Activated naive CD8-positive, alpha-beta T cell treated with anti-CD3 and anti-CD28 coated beads for 36 hours (primary cell): ENCODE data around the gene CAT. TPM values are rescaled to one million over a fixed set of nuclear protein-coding genes. Genes with fewer than 3 reads are reported as not detected.
"Not testable (repeated sequence)": the region's sequence is repeated elsewhere in the genome, so short reads cannot be mapped to it uniquely, and the experiment has no call there.

Experiments
- DNase-seq: peaks from one replicate; pipeline ENCODE4 v3.0.0; 2021
- H3K27ac Mint-ChIP-seq: one replicate; pipeline ENCODE4 v1.8.0; 2022; ENCODE audit warnings: mild to moderate bottlenecking, moderate library complexity, mixed read lengths
- H3K27me3 Mint-ChIP-seq: one replicate; pipeline ENCODE4 v1.8.0; 2022; ENCODE audit warnings: mild to moderate bottlenecking, mixed read lengths
- H3K36me3 Mint-ChIP-seq: one replicate; pipeline ENCODE4 v1.8.0; 2021; ENCODE audit warnings: mild to moderate bottlenecking, mixed read lengths
- H3K4me1 Mint-ChIP-seq: one replicate; pipeline ENCODE4 v1.8.0; 2021; ENCODE audit warnings: mixed read lengths
- H3K4me3 Mint-ChIP-seq: one replicate; pipeline ENCODE4 v1.8.0; 2022; ENCODE audit warnings: mild to moderate bottlenecking, moderate library complexity, mixed read lengths
- H3K9me3 Mint-ChIP-seq: one replicate; pipeline ENCODE4 v1.8.0; 2022; ENCODE audit warnings: mixed read lengths
- total RNA-seq, 2 experiments: library from RNA; stranded (reverse); gene quantifications; one replicate each; pipeline ENCODE4 v1.2.3, GENCODE V29; 2021

CAT gene
- total RNA-seq, 2 experiments from 2014 or later, result 21.0 to 22.8 TPM

DNA sequence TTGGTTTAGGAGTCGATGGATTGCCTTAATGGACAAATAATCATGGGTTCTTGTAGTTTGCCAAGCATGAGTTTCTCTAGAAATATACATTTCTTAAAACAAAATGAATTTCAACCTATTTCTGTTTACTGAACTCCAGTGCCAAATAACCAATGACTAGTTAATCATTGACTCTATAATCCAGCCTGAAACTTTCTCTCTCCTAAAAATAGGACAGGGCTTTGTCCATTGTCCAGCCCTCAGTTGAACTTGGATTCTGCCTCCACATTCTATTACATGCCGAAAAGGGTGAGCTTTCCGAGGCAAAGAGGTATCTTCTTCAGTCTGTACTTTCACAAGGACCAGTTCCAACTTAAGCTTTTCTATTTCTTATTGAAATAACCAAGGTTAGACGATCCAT is 23.2 kb upstream of the CAT start:
- Mint-ChIP-seq H3K36me3 (peaks cover 5% of the 10 kb centered on the region), H3K27ac (no peak overlapping the region), H3K9me3 (peaks cover 14% of the 10 kb centered on the region), H3K27me3 (peaks cover 7% of the 10 kb centered on the region), H3K4me3 (no peak overlapping the region), H3K4me1 (no peaks in the 10 kb centered on the region)
- DNase-seq, result no peak

DNA sequence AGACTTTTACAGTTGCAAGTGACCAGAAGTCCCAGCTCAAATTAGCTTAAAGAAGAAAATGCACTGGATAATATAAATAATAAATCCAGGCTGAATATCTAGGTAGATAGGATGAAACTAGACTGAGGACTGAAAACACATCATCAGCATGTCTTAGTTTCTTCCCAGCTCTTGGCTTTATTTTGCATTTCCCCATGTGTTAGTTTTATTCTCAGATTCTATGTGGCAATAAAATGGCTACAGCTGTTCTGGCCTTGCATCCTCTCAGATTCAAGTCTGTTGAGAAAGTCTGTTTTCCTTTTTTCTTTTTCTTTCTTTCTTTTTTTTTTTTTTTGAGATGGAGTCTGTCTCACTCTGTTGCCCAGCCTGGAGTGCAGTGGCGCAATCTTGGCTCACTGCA is 22.6 kb upstream of the CAT start:
- H3K4me3 Mint-ChIP-seq, result no peak overlapping the region
- no peak for DNase-seq
- peaks cover 5% of the 10 kb centered on the region for H3K36me3 Mint-ChIP-seq
- H3K27me3 Mint-ChIP-seq, result peaks cover 7% of the 10 kb centered on the region
- no peaks in the 10 kb centered on the region for H3K4me1 Mint-ChIP-seq
- H3K27ac Mint-ChIP-seq, result no peak overlapping the region
- H3K9me3 Mint-ChIP-seq, result peaks cover 14% of the 10 kb centered on the region

DNA sequence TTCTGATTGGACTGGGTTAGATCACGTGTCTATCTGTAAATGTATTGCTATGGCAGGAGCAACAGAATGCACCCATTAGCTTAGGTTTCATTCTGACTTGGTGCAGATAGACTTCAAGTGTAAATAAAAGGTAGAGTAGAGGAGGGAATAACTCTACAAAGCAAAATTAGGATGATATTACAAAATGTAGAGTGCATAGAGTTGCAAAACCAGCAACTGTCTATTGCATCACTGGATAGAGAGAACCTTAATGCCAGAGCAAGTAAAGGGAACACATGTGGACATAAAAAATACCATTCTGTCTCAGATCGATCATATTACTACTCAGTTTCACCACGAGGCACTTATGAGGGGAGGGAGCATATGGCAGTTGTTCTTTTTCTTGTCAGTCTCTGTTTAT is 22.0 kb upstream of the CAT start:
- peaks cover 14% of the 10 kb centered on the region for H3K9me3 Mint-ChIP-seq
- H3K27ac Mint-ChIP-seq, result no peak overlapping the region
- H3K4me3 Mint-ChIP-seq, result no peak overlapping the region
- H3K36me3 Mint-ChIP-seq, result peaks cover 5% of the 10 kb centered on the region
- no peaks in the 10 kb centered on the region for H3K4me1 Mint-ChIP-seq
- no peak for DNase-seq
- H3K27me3 Mint-ChIP-seq, result peaks cover 7% of the 10 kb centered on the region

DNA sequence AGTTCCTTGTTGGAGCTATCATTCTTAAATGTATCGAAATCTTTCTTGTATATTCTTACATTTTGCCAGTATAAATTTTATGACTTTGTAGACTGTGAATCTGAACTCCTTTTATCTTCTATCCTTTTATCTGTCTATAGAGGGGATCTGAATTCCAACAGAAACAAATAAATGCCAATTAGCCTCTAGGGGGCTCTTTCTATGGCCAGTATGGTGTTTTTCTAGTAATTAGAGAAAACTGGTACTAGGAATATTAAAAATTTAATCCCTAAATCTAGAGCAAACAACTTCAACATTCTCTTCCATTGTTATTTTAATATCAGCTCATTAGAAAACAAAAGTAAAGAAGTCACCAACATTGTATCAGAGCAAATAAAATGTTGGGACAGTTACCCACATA is 21.5 kb upstream of the CAT start:
- no peak overlapping the region for H3K4me3 Mint-ChIP-seq
- H3K36me3 Mint-ChIP-seq, result peaks cover 5% of the 10 kb centered on the region
- DNase-seq, result no peak
- H3K27ac Mint-ChIP-seq, result no peak overlapping the region
- H3K9me3 Mint-ChIP-seq, result peaks cover 14% of the 10 kb centered on the region
- peaks cover 7% of the 10 kb centered on the region for H3K27me3 Mint-ChIP-seq
- no peaks in the 10 kb centered on the region for H3K4me1 Mint-ChIP-seq

DNA sequence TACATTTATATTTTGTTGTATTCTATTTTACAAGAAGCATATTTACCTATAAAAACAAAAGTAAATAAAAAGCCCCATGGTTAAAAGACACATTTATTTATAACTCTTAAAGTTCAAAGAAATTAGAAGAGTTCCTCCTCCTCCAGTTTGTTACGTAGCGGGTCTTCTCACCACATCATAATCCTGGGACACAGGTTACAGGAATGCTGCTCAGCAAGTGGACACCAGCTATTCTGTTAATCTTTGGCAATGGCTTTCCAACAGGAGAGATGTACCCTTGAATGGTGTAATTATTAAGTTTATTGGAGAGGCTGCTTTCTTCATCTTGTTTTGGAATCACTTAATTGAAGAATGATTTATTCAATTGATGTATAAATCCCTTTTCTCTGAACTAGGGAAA is 19.6 kb upstream of the CAT start:
- no peaks in the 10 kb centered on the region for H3K9me3 Mint-ChIP-seq
- peaks cover 7% of the 10 kb centered on the region for H3K27me3 Mint-ChIP-seq
- H3K4me3 Mint-ChIP-seq, result no peak overlapping the region
- H3K36me3 Mint-ChIP-seq, result no peaks in the 10 kb centered on the region
- DNase-seq, result no peak
- no peak overlapping the region for H3K27ac Mint-ChIP-seq
- no peaks in the 10 kb centered on the region for H3K4me1 Mint-ChIP-seq

DNA sequence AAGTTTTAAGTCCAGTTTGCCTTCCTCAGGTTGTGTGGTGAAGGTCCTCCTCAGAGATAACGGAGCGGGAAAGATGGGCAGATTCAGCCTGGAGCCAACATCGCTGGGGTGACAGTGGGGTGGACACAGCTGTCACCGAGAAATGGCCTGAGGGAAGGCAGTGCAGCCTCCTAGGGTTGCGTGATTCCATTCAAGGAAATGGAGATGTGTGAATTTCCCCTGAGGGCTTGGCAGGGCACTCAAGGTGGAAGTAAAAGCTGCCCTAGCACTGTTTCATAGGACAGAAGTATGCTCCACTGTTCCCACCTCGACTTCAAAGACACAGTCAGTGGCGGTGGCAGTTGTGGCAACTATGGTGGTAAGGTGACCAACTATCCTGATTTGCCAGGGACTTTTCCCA is 15.4 kb upstream of the CAT start:
- Mint-ChIP-seq H3K27ac (no peak overlapping the region), H3K27me3 (peaks cover 6% of the 10 kb centered on the region), H3K9me3 (no peaks in the 10 kb centered on the region)

DNA sequence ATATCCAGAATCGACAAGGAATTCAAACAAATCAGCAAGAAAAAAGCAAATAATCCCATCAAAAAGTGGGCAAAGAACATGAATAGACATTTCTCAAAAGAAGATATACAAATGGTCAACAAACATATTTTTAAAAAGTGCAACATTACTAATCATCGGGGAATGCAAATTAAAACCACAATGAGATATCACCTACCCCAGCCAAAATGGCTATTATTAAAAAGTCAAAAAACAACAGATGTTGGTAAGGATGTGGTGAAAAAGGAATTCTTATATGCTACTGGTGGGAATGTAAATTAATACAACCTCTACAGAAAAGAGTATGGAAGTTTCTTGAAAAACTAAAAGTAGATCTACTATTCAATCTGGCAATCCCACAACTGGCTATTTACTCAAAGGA is 13.9 kb upstream of the CAT start:
- H3K27me3 Mint-ChIP-seq, H3K4me1 Mint-ChIP-seq, H3K4me3 Mint-ChIP-seq, DNase-seq, H3K27ac Mint-ChIP-seq, H3K36me3 Mint-ChIP-seq, H3K9me3 Mint-ChIP-seq: not testable (repeated sequence)

More for the DNA sequence above, 15.4 kb upstream of the CAT start:
- DNase-seq, result no peak
- H3K36me3 Mint-ChIP-seq, result no peaks in the 10 kb centered on the region
- no peak overlapping the region for H3K4me3 Mint-ChIP-seq
- peaks cover 2% of the 10 kb centered on the region for H3K4me1 Mint-ChIP-seq

DNA sequence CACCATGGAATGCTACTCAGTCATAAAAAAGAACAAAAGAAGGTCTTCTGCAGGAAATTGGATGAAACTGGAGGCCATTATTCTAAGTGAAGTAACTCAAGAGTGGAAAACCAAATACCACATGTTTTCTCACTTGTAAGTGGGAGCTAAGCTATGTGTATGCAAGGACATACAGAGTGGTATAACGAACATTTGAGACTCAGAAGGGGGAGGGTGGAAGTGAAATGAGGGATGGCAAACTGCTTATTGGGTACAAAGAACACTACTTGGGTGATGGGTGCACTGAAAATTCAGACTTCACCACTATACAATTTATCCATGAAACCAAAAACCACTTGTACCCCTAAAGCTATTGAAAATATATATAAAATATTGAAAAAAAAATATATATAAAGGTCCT is 13.4 kb upstream of the CAT start:
- no peak for DNase-seq
- H3K4me1 Mint-ChIP-seq, result peaks cover 5% of the 10 kb centered on the region
- peaks cover 13% of the 10 kb centered on the region for H3K27me3 Mint-ChIP-seq
- no peak overlapping the region for H3K27ac Mint-ChIP-seq
- no peaks in the 10 kb centered on the region for H3K36me3 Mint-ChIP-seq
- H3K9me3 Mint-ChIP-seq, result no peaks in the 10 kb centered on the region
- no peak overlapping the region for H3K4me3 Mint-ChIP-seq

DNA sequence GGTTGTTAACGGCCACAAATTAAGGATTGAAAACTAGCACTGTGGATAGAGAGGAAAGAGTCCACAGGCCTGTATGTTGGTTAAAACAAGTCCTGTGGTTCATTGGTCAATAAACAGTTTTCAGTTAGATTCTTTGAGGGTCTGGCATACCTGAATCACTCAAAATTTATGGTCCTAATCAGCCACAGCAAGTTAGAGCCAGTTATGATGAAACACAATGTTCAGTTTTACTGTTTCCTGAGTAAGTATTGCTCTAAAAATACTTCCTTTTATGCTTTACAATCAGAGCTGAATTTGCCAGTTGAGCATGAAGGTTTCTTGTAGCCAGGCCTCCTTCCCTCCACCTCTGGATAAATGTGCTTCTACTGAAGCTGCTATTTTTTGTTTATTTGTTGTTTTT is 12.9 kb upstream of the CAT start:
- peaks cover 5% of the 10 kb centered on the region for H3K4me1 Mint-ChIP-seq
- no peaks in the 10 kb centered on the region for H3K9me3 Mint-ChIP-seq
- H3K27ac Mint-ChIP-seq, result no peak overlapping the region
- H3K36me3 Mint-ChIP-seq, result no peaks in the 10 kb centered on the region
- DNase-seq, result no peak
- H3K4me3 Mint-ChIP-seq, result no peak overlapping the region
- peaks cover 13% of the 10 kb centered on the region for H3K27me3 Mint-ChIP-seq

DNA sequence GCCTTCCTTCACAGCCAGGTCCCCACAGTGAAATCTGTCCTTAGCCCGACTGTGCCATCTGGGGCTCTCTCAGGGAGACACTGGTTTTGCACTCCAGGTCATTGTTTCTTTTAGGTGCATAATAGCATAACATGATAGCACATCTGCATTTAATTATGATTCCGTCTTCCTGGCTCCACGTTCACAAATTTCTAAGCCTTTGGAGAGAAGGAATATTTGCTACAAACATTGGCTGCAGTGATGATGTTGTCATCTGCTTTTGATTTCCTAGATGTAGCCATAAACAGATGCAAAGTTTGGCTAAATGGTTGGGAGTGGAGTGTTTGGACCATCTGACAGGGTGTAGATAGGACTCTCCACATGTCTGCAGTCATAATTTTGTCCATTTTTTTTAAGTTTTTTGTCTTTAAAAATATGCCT is 12.0 kb upstream of the CAT start:
- no peak for DNase-seq
- H3K9me3 Mint-ChIP-seq, result no peaks in the 10 kb centered on the region
- peaks cover 5% of the 10 kb centered on the region for H3K4me1 Mint-ChIP-seq
- H3K27ac Mint-ChIP-seq, result no peak overlapping the region
- H3K27me3 Mint-ChIP-seq, result peaks cover 13% of the 10 kb centered on the region
- no peak overlapping the region for H3K4me3 Mint-ChIP-seq
- no peaks in the 10 kb centered on the region for H3K36me3 Mint-ChIP-seq

DNA sequence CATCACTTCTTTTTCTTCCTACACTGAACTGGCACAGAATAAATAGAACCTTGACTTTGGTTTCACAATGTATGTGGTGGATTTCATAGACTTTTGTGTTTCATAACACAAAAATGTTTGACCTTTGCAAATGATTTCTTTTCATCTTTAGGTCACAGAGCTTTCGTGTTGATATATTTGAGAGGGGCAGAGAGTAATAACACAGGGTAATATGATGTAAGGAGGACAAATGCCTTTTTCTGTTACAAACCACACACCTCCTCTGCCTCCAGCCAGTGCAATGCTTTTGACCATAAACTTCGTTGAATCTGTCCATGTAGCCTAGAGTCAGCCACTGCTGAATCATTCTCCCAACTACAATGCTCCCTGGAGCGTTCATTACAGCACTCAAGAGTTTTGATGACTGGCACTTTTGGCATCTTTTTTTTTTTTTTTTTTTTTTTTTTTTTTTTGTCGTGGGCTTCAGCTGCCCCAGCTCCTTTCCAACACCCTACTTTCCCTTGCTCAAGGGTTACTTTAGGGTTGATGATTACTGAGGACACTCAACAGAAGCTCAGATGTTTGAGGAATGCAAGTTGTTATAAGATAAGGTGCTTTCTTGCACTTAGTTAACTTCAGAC is 11.4 kb upstream of the CAT start:
- no peaks in the 10 kb centered on the region for H3K9me3 Mint-ChIP-seq
- H3K4me1 Mint-ChIP-seq, result peaks cover 5% of the 10 kb centered on the region
- H3K27ac Mint-ChIP-seq, result no peak overlapping the region
- no peaks in the 10 kb centered on the region for H3K36me3 Mint-ChIP-seq
- H3K4me3 Mint-ChIP-seq, result no peak overlapping the region
- DNase-seq, result no peak
- peaks cover 15% of the 10 kb centered on the region for H3K27me3 Mint-ChIP-seq

DNA sequence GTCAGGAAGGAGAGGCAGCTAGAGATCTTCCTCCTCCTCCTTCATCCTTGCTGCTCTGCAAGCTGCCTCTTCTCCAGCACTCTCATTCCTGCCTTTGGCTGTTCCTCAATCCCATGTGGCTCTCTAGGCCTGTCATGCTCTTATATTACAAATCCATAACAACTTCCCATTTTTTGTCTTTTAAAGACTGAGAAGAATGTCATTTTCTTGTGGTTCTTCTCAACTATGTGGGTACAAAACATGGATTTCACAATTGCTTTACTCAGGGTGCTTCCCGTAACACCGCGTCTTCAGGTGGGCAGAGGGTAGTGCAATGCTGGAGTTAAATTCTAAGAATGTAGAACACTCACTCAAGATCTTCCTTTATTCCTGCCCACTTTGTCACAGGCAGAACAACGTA is 6.8 kb upstream of the CAT start:
- Mint-ChIP-seq H3K4me3 (no peak overlapping the region), H3K27me3 (peaks cover 15% of the 10 kb centered on the region), H3K4me1 (peaks cover 5% of the 10 kb centered on the region), H3K9me3 (no peaks in the 10 kb centered on the region), H3K27ac (no peak overlapping the region), H3K36me3 (no peaks in the 10 kb centered on the region)
- DNase-seq, result no peak

DNA sequence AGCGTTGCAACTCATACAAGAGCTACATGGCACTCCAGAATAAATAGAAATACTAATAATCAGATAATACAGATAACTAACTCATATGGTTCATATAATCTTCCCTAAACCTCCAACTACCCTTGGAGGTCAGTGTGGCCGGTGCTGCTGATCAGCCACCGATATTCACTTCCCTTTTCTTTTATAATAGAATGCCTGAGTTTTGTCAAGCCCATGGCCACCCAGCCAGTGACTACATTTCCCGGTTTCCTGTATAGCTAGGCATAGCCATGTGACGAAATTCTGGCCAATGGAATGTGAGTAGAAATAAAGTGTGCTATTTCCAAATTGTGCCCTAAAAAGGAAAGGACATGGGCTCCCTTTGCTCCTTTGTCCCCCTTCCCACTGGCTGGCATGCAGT is 5.9 kb upstream of the CAT start:
- Mint-ChIP-seq H3K36me3 (no peaks in the 10 kb centered on the region), H3K9me3 (no peaks in the 10 kb centered on the region), H3K4me3 (no peak overlapping the region), H3K4me1 (peaks cover 3% of the 10 kb centered on the region), H3K27ac (no peak overlapping the region), H3K27me3 (peaks cover 10% of the 10 kb centered on the region)
- no peak for DNase-seq

DNA sequence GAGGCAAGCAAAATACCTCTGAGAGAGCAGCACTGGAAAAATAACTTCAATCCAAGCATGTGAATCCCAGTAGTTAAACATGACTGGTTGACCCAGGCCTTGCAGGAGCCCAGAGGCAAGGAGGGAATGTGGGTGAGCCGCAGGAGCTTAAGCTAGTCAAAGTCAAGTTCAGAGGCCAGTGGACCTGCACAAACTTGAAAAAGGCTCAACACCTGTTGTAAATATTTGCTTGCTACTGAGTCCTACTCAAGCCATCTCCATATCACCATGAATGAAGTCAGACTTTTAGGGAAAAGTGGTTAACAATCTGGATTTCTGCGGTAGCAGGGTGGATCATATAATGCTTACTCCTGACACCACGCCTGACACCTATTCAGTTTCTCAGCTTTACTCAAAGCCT is 4.8 kb upstream of the CAT start:
- H3K9me3 Mint-ChIP-seq, result no peaks in the 10 kb centered on the region
- H3K27ac Mint-ChIP-seq, result no peak overlapping the region
- no peaks in the 10 kb centered on the region for H3K36me3 Mint-ChIP-seq
- no peak overlapping the region for H3K4me3 Mint-ChIP-seq
- H3K27me3 Mint-ChIP-seq, result peaks cover 7% of the 10 kb centered on the region
- DNase-seq, result no peak
- H3K4me1 Mint-ChIP-seq, result peaks cover 3% of the 10 kb centered on the region

DNA sequence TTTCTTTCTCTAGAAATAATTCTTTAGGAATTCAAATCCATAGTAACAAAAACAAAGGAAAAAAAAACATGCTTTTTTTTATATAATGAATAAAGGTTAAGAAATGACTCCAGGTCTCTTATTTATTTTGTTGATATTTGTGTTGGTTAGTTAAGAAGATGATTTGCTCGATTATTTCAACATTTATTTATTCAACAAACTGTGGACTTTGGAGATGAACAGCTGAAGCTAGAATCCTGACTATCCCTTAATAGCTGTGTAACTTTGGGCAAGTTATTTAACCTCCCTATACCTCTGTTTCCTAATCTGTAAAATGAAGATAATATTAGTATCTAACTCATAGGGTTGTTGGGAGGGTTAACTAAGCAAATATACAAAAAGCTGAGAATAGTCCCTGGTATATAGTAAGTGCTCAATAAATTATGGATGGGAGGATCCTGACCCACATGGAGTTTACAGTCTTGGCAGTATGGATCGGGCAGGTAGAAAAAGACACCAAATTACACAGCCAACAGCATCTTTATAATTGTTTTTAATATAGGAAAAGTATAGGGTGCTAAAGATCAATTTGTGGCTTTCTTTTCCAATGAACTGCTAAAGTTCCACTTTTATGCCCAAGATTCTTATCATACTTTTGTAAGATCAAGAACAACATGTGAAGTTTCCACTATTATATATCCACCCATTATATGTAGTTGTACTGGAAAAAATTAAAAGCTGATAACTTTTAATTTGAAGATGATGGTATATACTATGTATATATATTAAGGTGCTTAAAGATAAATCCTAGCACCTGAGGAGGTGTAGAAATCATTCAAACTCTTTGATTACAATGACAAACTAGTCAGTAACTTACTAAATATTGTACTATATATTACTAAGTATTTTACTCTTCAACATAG is 1.3 kb upstream of the CAT start:
- H3K36me3 Mint-ChIP-seq, result peaks cover 5% of the 10 kb centered on the region
- H3K4me3 Mint-ChIP-seq, result no peak overlapping the region
- no peak for DNase-seq
- H3K4me1 Mint-ChIP-seq, result peaks cover 14% of the 10 kb centered on the region
- no peaks in the 10 kb centered on the region for H3K9me3 Mint-ChIP-seq
- no peak overlapping the region for H3K27ac Mint-ChIP-seq
- H3K27me3 Mint-ChIP-seq, result no peaks in the 10 kb centered on the region
